Activated naive CD8-positive, alpha-beta T cell treated with anti-CD3 and anti-CD28 coated beads, Interleukin-2, amount 50 U/mL, for 16 hours (primary cell): ENCODE measurements around the gene ERCC6L2.

ENCODE experiments used
- DNase-seq: peaks from one replicate; pipeline ENCODE4 v3.0.0-alpha.2; 2020; ENCODE audit warnings: low read depth, low spot score

Gene ERCC6L2

GRCh38 chr9:95870352-95870751 lies 5.1 kb upstream of the ERCC6L2 start:
- DNase-seq = no peak

GRCh38 chr9:95870906-95871305 lies 4.6 kb upstream of the ERCC6L2 start:
- DNase-seq = no peak

GRCh38 chr9:95874303-95874988 lies 1.0 kb upstream of the ERCC6L2 start:
- no peak for DNase-seq

GRCh38 chr9:95874989-95875304 lies 544 bp upstream of the ERCC6L2 start:
- DNase-seq = no peak

- no peak for DNase-seq
Observed at GRCh38 chr9:95876138-95876444, 600 bp downstream of the ERCC6L2 start.

GRCh38 chr9:95876595-95876994 lies 1.1 kb downstream of the ERCC6L2 start:
- no peak for DNase-seq

- DNase-seq = no peak
Observed at GRCh38 chr9:95877984-95878383, 2.5 kb downstream of the ERCC6L2 start.

- no peak for DNase-seq
Observed at GRCh38 chr9:95879591-95879990, 4.1 kb downstream of the ERCC6L2 start.

- DNase-seq = no peak
Observed at GRCh38 chr9:95880021-95880690, 4.7 kb downstream of the ERCC6L2 start.

GRCh38 chr9:95887926-95888497 lies 12.5 kb downstream of the ERCC6L2 start:
- no peak for DNase-seq

GRCh38 chr9:95890594-95890993 lies 15.1 kb downstream of the ERCC6L2 start:
- DNase-seq = no peak

GRCh38 chr9:95891067-95891671 lies 15.7 kb downstream of the ERCC6L2 start:
- DNase-seq = no peak

- no peak for DNase-seq
Observed at GRCh38 chr9:95892690-95893089, 17.2 kb downstream of the ERCC6L2 start.

GRCh38 chr9:95896580-95896979 lies 21.1 kb downstream of the ERCC6L2 start:
- DNase-seq = no peak

- no peak for DNase-seq
Observed at GRCh38 chr9:95901506-95901905, 26.0 kb downstream of the ERCC6L2 start.

- DNase-seq = no peak
Observed at GRCh38 chr9:95903398-95903797, 27.9 kb downstream of the ERCC6L2 start.

- no peak for DNase-seq
Observed at GRCh38 chr9:95907794-95908193, 32.3 kb downstream of the ERCC6L2 start.

GRCh38 chr9:95910023-95910707 lies 34.7 kb downstream of the ERCC6L2 start:
- DNase-seq = no peak

GRCh38 chr9:95910770-95911340 lies 35.4 kb downstream of the ERCC6L2 start:
- DNase-seq = no peak

GRCh38 chr9:95912773-95913172 lies 37.3 kb downstream of the ERCC6L2 start:
- no peak for DNase-seq

GRCh38 chr9:95920017-95920416 lies 44.5 kb downstream of the ERCC6L2 start:
- no peak for DNase-seq

- no peak for DNase-seq
Observed at GRCh38 chr9:95923794-95924193, 48.3 kb downstream of the ERCC6L2 start.
